ENCODE results near the gene ATG4B. TPM values are rescaled to one million over a fixed set of nuclear protein-coding genes. Genes with fewer than 3 reads are reported as not detected.
A peak's percentile ranks its signal among the peaks of the same experiment; 100 is the strongest.

The ATG4B gene
- total and polyA plus RNA-seq, 9 of the 15 experiments (the other 6 are each of a cell fraction or from before 2014, with no cell fraction given), result 5.9 to 58.8 (median 35.6) TPM

DNA sequence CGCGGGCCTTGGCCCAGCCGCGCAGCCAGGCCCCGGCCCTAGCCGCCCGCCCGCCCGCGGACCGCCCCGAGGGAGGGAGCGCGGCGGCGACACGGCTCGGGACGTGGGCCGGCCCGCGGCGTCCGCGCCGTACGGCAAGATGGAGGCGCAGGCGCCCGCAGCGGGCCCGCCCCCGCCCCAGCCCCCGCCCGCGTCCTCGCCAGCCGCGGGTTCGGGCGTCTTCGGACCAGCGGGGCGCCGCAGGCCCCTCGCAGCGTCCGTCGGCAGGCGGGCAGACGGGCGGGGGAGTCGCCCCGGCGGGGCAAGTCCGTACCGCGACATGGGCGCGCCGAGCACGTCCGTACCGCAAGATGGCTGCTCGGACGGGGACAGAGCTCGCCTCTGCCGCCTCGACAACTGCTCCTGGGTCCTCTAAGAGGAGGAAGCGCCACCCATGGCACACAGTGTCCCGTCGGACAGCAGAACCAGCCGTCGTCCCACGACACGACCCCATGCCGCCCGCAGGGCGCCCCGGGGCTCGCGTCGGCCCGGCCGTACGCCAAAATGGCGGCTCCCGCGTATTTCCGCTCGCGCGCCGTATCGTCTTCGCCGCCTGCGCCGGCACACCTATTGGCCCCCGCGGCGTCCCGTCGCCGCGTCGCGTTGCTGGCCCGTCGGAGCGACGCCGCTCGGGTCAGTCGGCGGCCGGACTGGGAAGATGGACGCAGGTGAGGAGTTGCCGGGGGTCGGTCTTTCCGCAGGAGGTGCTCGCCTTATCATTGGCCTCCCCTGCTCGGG is at the start of gene ATG4B, which contains the start of gene THAP4 (continued):
- TF ChIP-seq, protein P1, sequence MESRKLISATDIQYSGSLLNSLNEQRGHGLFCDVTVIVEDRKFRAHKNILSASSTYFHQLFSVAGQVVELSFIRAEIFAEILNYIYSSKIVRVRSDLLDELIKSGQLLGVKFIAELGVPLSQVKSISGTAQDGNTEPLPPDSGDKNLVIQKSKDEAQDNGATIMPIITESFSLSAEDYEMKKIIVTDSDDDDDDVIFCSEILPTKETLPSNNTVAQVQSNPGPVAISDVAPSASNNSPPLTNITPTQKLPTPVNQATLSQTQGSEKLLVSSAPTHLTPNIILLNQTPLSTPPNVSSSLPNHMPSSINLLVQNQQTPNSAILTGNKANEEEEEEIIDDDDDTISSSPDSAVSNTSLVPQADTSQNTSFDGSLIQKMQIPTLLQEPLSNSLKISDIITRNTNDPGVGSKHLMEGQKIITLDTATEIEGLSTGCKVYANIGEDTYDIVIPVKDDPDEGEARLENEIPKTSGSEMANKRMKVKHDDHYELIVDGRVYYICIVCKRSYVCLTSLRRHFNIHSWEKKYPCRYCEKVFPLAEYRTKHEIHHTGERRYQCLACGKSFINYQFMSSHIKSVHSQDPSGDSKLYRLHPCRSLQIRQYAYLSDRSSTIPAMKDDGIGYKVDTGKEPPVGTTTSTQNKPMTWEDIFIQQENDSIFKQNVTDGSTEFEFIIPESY (CRISPR knock-in tag; IDR thresholded peaks at IDR 0.05), result no peak
- TF ChIP-seq ZNF143 (CRISPR knock-in tag; IDR thresholded peaks at IDR 0.05) (no peak), U2AF2 (optimal IDR thresholded peaks at IDR 0.05; ENCODE audit: low read depth, low read length) (no peak), SRSF3 (IDR thresholded peaks at IDR 0.05; ENCODE audit: insufficient read depth, low read length) (no peak), SMAD4 (CRISPR knock-in tag; conservative IDR thresholded peaks at IDR 0.05) (peak; percentile 82; the same call in 1 of the 2 replicates), TCF7L2 (IDR thresholded peaks at IDR 0.05; ENCODE audit: low read depth, low read length) (peak; percentile 88), TRIM28 (IDR thresholded peaks at IDR 0.05) (no peak), NCOA2 (IDR thresholded peaks at IDR 0.05; ENCODE audit: partially characterized antibody in 2 of 2) (no peak), RBM15 (IDR thresholded peaks at IDR 0.05; ENCODE audit: insufficient read depth, low read length) (no peak), ZNF354B (CRISPR knock-in tag; IDR thresholded peaks at IDR 0.05) (no peak), EHMT2 (IDR thresholded peaks at IDR 0.05) (no peak), JUNB (CRISPR knock-in tag; conservative IDR thresholded peaks at IDR 0.05) (no peak), SMC3 (conservative IDR thresholded peaks at IDR 0.05; ENCODE audit: insufficient read depth, low read depth, low read length) (no peak), SP1 (CRISPR knock-in tag; IDR thresholded peaks at IDR 0.05) (peak; percentile 42; the same call in 1 of the 2 replicates), LCOR (CRISPR knock-in tag; IDR thresholded peaks at IDR 0.05) (no peak), RBFOX2 (IDR thresholded peaks at IDR 0.05; ENCODE audit: low read depth, low read length) (peak; percentile 91), JUND (IDR thresholded peaks at IDR 0.05; ENCODE audit: borderline replicate concordance, low read depth, low read length) (0 out of 2 replicates have a peak, but pooled peaks have one; percentile 18), JUND (tag; IDR thresholded peaks at IDR 0.05; ENCODE audit: borderline replicate concordance, low read depth, low read length) (peak; percentile 14; the same call in 1 of the 3 replicates)
- TF ChIP-seq, protein P2, sequence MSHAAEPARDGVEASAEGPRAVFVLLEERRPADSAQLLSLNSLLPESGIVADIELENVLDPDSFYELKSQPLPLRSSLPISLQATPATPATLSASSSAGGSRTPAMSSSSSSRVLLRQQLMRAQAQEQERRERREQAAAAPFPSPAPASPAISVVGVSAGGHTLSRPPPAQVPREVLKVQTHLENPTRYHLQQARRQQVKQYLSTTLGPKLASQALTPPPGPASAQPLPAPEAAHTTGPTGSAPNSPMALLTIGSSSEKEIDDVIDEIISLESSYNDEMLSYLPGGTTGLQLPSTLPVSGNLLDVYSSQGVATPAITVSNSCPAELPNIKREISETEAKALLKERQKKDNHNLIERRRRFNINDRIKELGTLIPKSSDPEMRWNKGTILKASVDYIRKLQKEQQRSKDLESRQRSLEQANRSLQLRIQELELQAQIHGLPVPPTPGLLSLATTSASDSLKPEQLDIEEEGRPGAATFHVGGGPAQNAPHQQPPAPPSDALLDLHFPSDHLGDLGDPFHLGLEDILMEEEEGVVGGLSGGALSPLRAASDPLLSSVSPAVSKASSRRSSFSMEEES (CRISPR knock-in tag; IDR thresholded peaks at IDR 0.05), result no peak
- TF ChIP-seq, protein P3, sequence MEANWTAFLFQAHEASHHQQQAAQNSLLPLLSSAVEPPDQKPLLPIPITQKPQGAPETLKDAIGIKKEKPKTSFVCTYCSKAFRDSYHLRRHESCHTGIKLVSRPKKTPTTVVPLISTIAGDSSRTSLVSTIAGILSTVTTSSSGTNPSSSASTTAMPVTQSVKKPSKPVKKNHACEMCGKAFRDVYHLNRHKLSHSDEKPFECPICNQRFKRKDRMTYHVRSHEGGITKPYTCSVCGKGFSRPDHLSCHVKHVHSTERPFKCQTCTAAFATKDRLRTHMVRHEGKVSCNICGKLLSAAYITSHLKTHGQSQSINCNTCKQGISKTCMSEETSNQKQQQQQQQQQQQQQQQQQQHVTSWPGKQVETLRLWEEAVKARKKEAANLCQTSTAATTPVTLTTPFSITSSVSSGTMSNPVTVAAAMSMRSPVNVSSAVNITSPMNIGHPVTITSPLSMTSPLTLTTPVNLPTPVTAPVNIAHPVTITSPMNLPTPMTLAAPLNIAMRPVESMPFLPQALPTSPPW (CRISPR knock-in tag; IDR thresholded peaks at IDR 0.05), result peak; percentile 72; the same call in 1 of the 2 replicates
- TF ChIP-seq, protein P4, sequence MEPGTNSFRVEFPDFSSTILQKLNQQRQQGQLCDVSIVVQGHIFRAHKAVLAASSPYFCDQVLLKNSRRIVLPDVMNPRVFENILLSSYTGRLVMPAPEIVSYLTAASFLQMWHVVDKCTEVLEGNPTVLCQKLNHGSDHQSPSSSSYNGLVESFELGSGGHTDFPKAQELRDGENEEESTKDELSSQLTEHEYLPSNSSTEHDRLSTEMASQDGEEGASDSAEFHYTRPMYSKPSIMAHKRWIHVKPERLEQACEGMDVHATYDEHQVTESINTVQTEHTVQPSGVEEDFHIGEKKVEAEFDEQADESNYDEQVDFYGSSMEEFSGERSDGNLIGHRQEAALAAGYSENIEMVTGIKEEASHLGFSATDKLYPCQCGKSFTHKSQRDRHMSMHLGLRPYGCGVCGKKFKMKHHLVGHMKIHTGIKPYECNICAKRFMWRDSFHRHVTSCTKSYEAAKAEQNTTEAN (CRISPR knock-in tag; IDR thresholded peaks at IDR 0.05), result no peak
